Measurements from ENCODE around the gene TFDP2. TPM values are rescaled to one million over a fixed set of nuclear protein-coding genes. Genes with fewer than 3 reads are reported as not detected.

TFDP2 gene
- total RNA-seq, 1 experiment from 2014 or later = 55.4 TPM

DNA sequence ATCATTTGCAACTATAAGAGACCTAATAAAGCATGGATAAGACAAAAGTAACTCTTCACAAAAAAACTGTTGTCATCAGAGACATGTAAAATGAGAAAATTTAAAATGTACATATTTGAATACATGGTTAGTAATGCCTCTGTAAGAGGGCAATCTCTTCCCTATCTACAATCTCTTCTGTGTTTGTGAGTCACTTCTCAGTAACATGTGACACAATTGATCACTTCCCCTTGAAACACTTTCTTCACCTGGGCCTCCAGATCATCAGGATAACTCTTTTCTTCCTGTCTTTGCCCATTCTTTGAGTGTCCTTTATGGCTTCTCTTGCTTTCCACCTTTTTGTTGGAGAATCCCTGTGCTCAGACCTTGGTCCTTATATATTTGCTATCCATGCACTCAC, 50.4 kb downstream of the TFDP2 start:
- H3K4me2 ChIP-seq (ENCODE audit: low read length) = no peak overlapping the region
- peaks cover 0 to 7% of the 10 kb centered on the region in 2 experiments; a peak in 2 of 4 replicates for H3K4me1 ChIP-seq (ENCODE audit: control insufficient read depth in 1 of 2, insufficient read depth in 2 of 2, low read length in 2 of 2)
- H3K9ac ChIP-seq (ENCODE audit: low read length) = no peak overlapping the region
- H3K79me2 ChIP-seq (ENCODE audit: insufficient read depth, low read length) = no peaks in the 10 kb centered on the region
- no TSS peak for BruUV-seq (replicated peaks)
- no peaks in the 10 kb centered on the region for H3K9me3 ChIP-seq (ENCODE audit: control insufficient read depth in 1 of 2, insufficient read depth in 1 of 2, low read depth in 1 of 2, low read length in 2 of 2)
- ChIA-PET CTCF (no interaction called here), POLR2A (no interaction called here), RAD21 (ENCODE audit: low non-redundant PET in 1 of 2, low total read pairs in 2 of 2, uncharacterized antibody in 2 of 2, unreplicated experiment in 2 of 2) (no interaction called here)
- H4K20me1 ChIP-seq (ENCODE audit: insufficient read depth) = no peaks in the 10 kb centered on the region
- no peak for DNase-seq (ENCODE audit: low read depth, low spot score)
- intact Hi-C loops (cut with micrococcal nuclease) = no loop called here
- H3K4me3 ChIP-seq (replicated peaks in 1 of 2; ENCODE audit: low read depth in 1 of 2, low read length in 2 of 2) = no peak overlapping the region
- TF ChIP-seq POLR2A (IDR thresholded peaks at IDR 0.05; ENCODE audit: borderline replicate concordance, extremely low read depth, insufficient read depth, insufficient read length) = no peak
- TF ChIP-seq SP1 (IDR thresholded peaks at IDR 0.05; ENCODE audit: low read depth) = no peak
- no peak for TF ChIP-seq CBX3 (IDR thresholded peaks at IDR 0.05; ENCODE audit: low read depth)
- no peak for TF ChIP-seq POLR2AphosphoS5 (IDR thresholded peaks at IDR 0.05; ENCODE audit: low read depth, low read length)
- TF ChIP-seq EZH2phosphoT487 (IDR thresholded peaks at IDR 0.05; ENCODE audit: borderline replicate concordance) = no peak
- TF ChIP-seq TCF7L2 (IDR thresholded peaks at IDR 0.05; ENCODE audit: borderline replicate concordance, extremely low read depth, insufficient read depth, insufficient read length) = no peak
- TF ChIP-seq EGR1 (IDR thresholded peaks at IDR 0.05; ENCODE audit: low read depth) = no peak
- TF ChIP-seq, protein P1, sequence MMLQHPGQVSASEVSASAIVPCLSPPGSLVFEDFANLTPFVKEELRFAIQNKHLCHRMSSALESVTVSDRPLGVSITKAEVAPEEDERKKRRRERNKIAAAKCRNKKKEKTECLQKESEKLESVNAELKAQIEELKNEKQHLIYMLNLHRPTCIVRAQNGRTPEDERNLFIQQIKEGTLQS (IDR thresholded peaks at IDR 0.05) = no peak
- no peak for TF ChIP-seq ELF1 (IDR thresholded peaks at IDR 0.05; ENCODE audit: borderline replicate concordance, low read depth)
- TF ChIP-seq, protein P2, sequence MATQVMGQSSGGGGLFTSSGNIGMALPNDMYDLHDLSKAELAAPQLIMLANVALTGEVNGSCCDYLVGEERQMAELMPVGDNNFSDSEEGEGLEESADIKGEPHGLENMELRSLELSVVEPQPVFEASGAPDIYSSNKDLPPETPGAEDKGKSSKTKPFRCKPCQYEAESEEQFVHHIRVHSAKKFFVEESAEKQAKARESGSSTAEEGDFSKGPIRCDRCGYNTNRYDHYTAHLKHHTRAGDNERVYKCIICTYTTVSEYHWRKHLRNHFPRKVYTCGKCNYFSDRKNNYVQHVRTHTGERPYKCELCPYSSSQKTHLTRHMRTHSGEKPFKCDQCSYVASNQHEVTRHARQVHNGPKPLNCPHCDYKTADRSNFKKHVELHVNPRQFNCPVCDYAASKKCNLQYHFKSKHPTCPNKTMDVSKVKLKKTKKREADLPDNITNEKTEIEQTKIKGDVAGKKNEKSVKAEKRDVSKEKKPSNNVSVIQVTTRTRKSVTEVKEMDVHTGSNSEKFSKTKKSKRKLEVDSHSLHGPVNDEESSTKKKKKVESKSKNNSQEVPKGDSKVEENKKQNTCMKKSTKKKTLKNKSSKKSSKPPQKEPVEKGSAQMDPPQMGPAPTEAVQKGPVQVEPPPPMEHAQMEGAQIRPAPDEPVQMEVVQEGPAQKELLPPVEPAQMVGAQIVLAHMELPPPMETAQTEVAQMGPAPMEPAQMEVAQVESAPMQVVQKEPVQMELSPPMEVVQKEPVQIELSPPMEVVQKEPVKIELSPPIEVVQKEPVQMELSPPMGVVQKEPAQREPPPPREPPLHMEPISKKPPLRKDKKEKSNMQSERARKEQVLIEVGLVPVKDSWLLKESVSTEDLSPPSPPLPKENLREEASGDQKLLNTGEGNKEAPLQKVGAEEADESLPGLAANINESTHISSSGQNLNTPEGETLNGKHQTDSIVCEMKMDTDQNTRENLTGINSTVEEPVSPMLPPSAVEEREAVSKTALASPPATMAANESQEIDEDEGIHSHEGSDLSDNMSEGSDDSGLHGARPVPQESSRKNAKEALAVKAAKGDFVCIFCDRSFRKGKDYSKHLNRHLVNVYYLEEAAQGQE (IDR thresholded peaks at IDR 0.05; ENCODE audit: low read depth) = no peak
- TF ChIP-seq CEBPB (IDR thresholded peaks at IDR 0.05; ENCODE audit: low read depth) = no peak
- no peak for TF ChIP-seq SRF (IDR thresholded peaks at IDR 0.05; ENCODE audit: low read depth)
- no peak for TF ChIP-seq RAD21 (IDR thresholded peaks at IDR 0.05; ENCODE audit: low read depth)
- no peak for TF ChIP-seq ZNF274 (IDR thresholded peaks at IDR 0.05; ENCODE audit: low read depth, low read length)
- TF ChIP-seq, protein P3, sequence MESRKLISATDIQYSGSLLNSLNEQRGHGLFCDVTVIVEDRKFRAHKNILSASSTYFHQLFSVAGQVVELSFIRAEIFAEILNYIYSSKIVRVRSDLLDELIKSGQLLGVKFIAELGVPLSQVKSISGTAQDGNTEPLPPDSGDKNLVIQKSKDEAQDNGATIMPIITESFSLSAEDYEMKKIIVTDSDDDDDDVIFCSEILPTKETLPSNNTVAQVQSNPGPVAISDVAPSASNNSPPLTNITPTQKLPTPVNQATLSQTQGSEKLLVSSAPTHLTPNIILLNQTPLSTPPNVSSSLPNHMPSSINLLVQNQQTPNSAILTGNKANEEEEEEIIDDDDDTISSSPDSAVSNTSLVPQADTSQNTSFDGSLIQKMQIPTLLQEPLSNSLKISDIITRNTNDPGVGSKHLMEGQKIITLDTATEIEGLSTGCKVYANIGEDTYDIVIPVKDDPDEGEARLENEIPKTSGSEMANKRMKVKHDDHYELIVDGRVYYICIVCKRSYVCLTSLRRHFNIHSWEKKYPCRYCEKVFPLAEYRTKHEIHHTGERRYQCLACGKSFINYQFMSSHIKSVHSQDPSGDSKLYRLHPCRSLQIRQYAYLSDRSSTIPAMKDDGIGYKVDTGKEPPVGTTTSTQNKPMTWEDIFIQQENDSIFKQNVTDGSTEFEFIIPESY (IDR thresholded peaks at IDR 0.05; ENCODE audit: extremely low read depth, insufficient replicate concordance, low read length) = no peak
- TF ChIP-seq JUND (IDR thresholded peaks at IDR 0.05) = no peak
- TF ChIP-seq, protein P4, sequence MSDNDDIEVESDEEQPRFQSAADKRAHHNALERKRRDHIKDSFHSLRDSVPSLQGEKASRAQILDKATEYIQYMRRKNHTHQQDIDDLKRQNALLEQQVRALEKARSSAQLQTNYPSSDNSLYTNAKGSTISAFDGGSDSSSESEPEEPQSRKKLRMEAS (IDR thresholded peaks at IDR 0.05) = no peak
- no peak for ATAC-seq
- H3K27ac ChIP-seq (ENCODE audit: low read depth, low read length) = no peak overlapping the region
- H2AFZ ChIP-seq (ENCODE audit: low read depth, low read length, poor library complexity, severe bottlenecking) = no peak overlapping the region
- no peaks in the 10 kb centered on the region for H3K27me3 ChIP-seq (ENCODE audit: insufficient read depth, low read length)
- no peaks in the 10 kb centered on the region for H3K36me3 ChIP-seq (ENCODE audit: control insufficient read depth in 1 of 2, insufficient read depth in 2 of 2, low read length in 2 of 2)
- H3K9me2 ChIP-seq (ENCODE audit: insufficient read depth) = no peaks in the 10 kb centered on the region

All from HCT116 (cell line).